Measurements from ENCODE around the gene CEMIP. TPM values are rescaled to one million over a fixed set of nuclear protein-coding genes. Genes with fewer than 3 reads are reported as not detected.

CEMIP gene
- polyA plus RNA-seq, 1 donor (not counting 4 experiments of a cell fraction or from before 2014, with no cell fraction given) = 2.3 TPM

DNA sequence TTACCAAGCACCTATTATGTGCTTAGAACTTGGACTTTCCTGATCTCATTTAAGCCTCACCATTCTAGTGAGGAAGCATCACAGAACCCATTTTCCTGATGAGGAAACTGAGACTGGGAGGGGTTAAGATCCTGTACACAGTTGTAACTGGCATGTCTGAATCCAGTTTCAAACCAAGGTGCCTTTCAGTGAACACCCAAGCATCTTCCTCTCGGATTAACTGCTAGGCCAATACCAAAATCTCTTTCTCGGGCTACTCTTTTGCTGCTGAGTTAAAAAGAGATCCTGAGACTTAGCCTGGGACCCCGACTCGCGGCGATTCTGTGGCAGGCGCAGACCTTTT lies 578 bp upstream of the CEMIP start:
- H3K4me2 ChIP-seq (ENCODE audit: control insufficient read depth, extremely low read depth, insufficient read depth, low read depth, low read length) = peak overlapping the region; percentile 95
- no peaks in the 10 kb centered on the region for H3K36me3 ChIP-seq (ENCODE audit: control insufficient read depth in 2 of 2, extremely low read depth in 1 of 2, insufficient read depth in 2 of 2, low read length in 2 of 2)
- H3K79me2 ChIP-seq (ENCODE audit: control insufficient read depth, insufficient read depth, low read length) = no peaks in the 10 kb centered on the region
- no peak overlapping the region for H2AFZ ChIP-seq (ENCODE audit: control insufficient read depth, low read length)
- dilution Hi-C loops (cut with MboI; ENCODE audit: extremely low pct_ligation_motif_present, low sequenced_read_pairs) = no loop called here
- H3K9me3 ChIP-seq (ENCODE audit: control insufficient read depth, low read depth, low read length) = no peaks in the 10 kb centered on the region
- FAIRE-seq (peak; percentile 58), DNase-seq (ENCODE audit: low read depth, low spot score) (no peak)
- H3K27me3 ChIP-seq (ENCODE audit: control insufficient read depth, extremely low read depth, insufficient read depth, low read length) = peaks cover 15% of the 10 kb centered on the region
- no peak overlapping the region for H3K9ac ChIP-seq (ENCODE audit: control insufficient read depth, extremely low read depth, insufficient read depth, low read length)
- H3K9me1 ChIP-seq (ENCODE audit: control insufficient read depth, extremely low read depth, insufficient read depth, low read length) = no peaks in the 10 kb centered on the region
- no peak overlapping the region for H3K27ac ChIP-seq (ENCODE audit: control insufficient read depth, insufficient read depth, low read length)
- TF ChIP-seq, protein P1, sequence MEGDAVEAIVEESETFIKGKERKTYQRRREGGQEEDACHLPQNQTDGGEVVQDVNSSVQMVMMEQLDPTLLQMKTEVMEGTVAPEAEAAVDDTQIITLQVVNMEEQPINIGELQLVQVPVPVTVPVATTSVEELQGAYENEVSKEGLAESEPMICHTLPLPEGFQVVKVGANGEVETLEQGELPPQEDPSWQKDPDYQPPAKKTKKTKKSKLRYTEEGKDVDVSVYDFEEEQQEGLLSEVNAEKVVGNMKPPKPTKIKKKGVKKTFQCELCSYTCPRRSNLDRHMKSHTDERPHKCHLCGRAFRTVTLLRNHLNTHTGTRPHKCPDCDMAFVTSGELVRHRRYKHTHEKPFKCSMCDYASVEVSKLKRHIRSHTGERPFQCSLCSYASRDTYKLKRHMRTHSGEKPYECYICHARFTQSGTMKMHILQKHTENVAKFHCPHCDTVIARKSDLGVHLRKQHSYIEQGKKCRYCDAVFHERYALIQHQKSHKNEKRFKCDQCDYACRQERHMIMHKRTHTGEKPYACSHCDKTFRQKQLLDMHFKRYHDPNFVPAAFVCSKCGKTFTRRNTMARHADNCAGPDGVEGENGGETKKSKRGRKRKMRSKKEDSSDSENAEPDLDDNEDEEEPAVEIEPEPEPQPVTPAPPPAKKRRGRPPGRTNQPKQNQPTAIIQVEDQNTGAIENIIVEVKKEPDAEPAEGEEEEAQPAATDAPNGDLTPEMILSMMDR (optimal IDR thresholded peaks at IDR 0.05 in 1 of 3, IDR thresholded peaks at IDR 0.05 in 1 of 3, conservative IDR thresholded peaks at IDR 0.05 in 1 of 3; ENCODE audit: extremely low read depth in 1 of 3, insufficient read depth in 2 of 3, low read length in 3 of 3) = no peak
- TF ChIP-seq EZH2 (IDR thresholded peaks at IDR 0.05; ENCODE audit: low read length) = no peak
- peak overlapping the region in 2 of 3 experiments; percentile 69 to 73 for H3K4me3 ChIP-seq (ENCODE audit: control insufficient read depth in 2 of 3, extremely low read depth in 1 of 3, insufficient read depth in 2 of 3, low read depth in 1 of 3, low read length in 3 of 3)
- H4K20me1 ChIP-seq (ENCODE audit: control insufficient read depth, extremely low read depth, insufficient read depth, low read length) = no peaks in the 10 kb centered on the region
- peaks cover 35% of the 10 kb centered on the region for H3K4me1 ChIP-seq (ENCODE audit: control insufficient read depth, extremely low read depth, insufficient read depth, low read length)

GRCh38 chr15:80779658-80780415 lies 667 bp downstream of the CEMIP start:
- Histone ChIP-seq H3K4me3 (ENCODE audit: control insufficient read depth in 2 of 3, extremely low read depth in 1 of 3, insufficient read depth in 2 of 3, low read depth in 1 of 3, low read length in 3 of 3) (peak overlapping the region; percentile 56 to 73 (median 69)), H3K36me3 (ENCODE audit: control insufficient read depth in 2 of 2, extremely low read depth in 1 of 2, insufficient read depth in 2 of 2, low read length in 2 of 2) (no peaks in the 10 kb centered on the region), H3K9ac (ENCODE audit: control insufficient read depth, extremely low read depth, insufficient read depth, low read length) (peak overlapping the region; percentile 40), H3K9me1 (ENCODE audit: control insufficient read depth, extremely low read depth, insufficient read depth, low read length) (no peaks in the 10 kb centered on the region), H2AFZ (ENCODE audit: control insufficient read depth, low read length) (peak overlapping the region; percentile 61), H3K79me2 (ENCODE audit: control insufficient read depth, insufficient read depth, low read length) (no peaks in the 10 kb centered on the region), H3K27me3 (ENCODE audit: control insufficient read depth, extremely low read depth, insufficient read depth, low read length) (peaks cover 15% of the 10 kb centered on the region), H3K4me1 (ENCODE audit: control insufficient read depth, extremely low read depth, insufficient read depth, low read length) (peaks cover 35% of the 10 kb centered on the region), H3K9me3 (ENCODE audit: control insufficient read depth, low read depth, low read length) (no peaks in the 10 kb centered on the region), H4K20me1 (ENCODE audit: control insufficient read depth, extremely low read depth, insufficient read depth, low read length) (no peaks in the 10 kb centered on the region), H3K4me2 (ENCODE audit: control insufficient read depth, extremely low read depth, insufficient read depth, low read depth, low read length) (peak overlapping the region; percentile 95), H3K27ac (ENCODE audit: control insufficient read depth, insufficient read depth, low read length) (no peak overlapping the region)
- peak; percentile 45 for TF ChIP-seq EZH2 (IDR thresholded peaks at IDR 0.05; ENCODE audit: low read length)
- TF ChIP-seq, protein P1 (optimal IDR thresholded peaks at IDR 0.05 in 1 of 3, IDR thresholded peaks at IDR 0.05 in 1 of 3, conservative IDR thresholded peaks at IDR 0.05 in 1 of 3; ENCODE audit: extremely low read depth in 1 of 3, insufficient read depth in 2 of 3, low read length in 3 of 3) = peak in 1 of 3 experiments; percentile 11
- FAIRE-seq = no peak
- dilution Hi-C loops (cut with MboI; ENCODE audit: extremely low pct_ligation_motif_present, low sequenced_read_pairs) = no loop called here
- no peak for DNase-seq (ENCODE audit: low read depth, low spot score)

All from keratinocyte (primary cell).